HEK293 (cell line): Measurements from ENCODE around the gene SCN5A.
A peak's percentile ranks its signal among the peaks of the same experiment; 100 is the strongest.

Source experiments
- CTCF ChIA-PET: fragments of 350-600 bp; formaldehyde crosslinking; extraction: SDS; loops from one replicate; lab custom pipeline; 2021; ENCODE audit warnings: antibody characterized with exemption; lab: Yijun Ruan, JAX
- POLR2A ChIA-PET: fragments of 300-600 bp; formaldehyde crosslinking; extraction: SDS; loops from one replicate; lab custom pipeline; 2020; ENCODE audit warnings: antibody characterized with exemption, inconsistent platforms; lab: Yijun Ruan, JAX
- H3K27ac ChIP-seq: fragments of 200-500 bp; sonication (Bioruptor generic); 2 replicates; pipeline ENCODE4 v1.5.1; 2014; ENCODE audit warnings: low read depth, low read length, control low read depth, inconsistent platforms; ENCODE audit errors: extremely low read depth
- H3K36me3 ChIP-seq, 2 experiments: fragments of 200-500 bp in 1 of 2; sonication (Bioruptor generic) in 1 of 2; 1 replicate in 1 of 2; 2 replicates in 1 of 2; pipeline ENCODE4 v1.5.1; 2014 to 2017; ENCODE audit warnings: inconsistent platforms in 2 of 2, low read length in 2 of 2; ENCODE audit not compliant: control insufficient read depth in 2 of 2, insufficient read depth in 1 of 2
- H3K4me1 ChIP-seq: fragments of 200-500 bp; sonication (Bioruptor generic); 2 replicates; pipeline ENCODE4 v1.5.1; 2014; ENCODE audit warnings: mild to moderate bottlenecking, low read length, inconsistent platforms; ENCODE audit not compliant: control insufficient read depth, insufficient read depth
- H3K4me3 ChIP-seq: 2 replicates; pipeline ENCODE4 v1.5.1; 2011; ENCODE audit warnings: low read depth, mild to moderate bottlenecking, control low read depth, low read length, moderate library complexity
- H3K9me3 ChIP-seq: fragments of 200-500 bp; sonication (Bioruptor generic); 2 replicates; pipeline ENCODE4 v1.5.1; 2014; ENCODE audit warnings: low read depth, low read length, inconsistent platforms; ENCODE audit not compliant: control insufficient read depth, insufficient read depth
- ATF2 ChIP-seq: fragments of 450-650 bp; formaldehyde crosslinking; IDR thresholded peaks from 2 replicates; pipeline ENCODE4 v1.5.1; 2016; ENCODE audit warnings: missing biosample characterization, missing genetic modification characterization, low read depth
- GLIS2 ChIP-seq: fragments of 450-650 bp; formaldehyde crosslinking; IDR thresholded peaks from 2 replicates; pipeline ENCODE4 v1.5.1; 2016; ENCODE audit warnings: missing biosample characterization, missing genetic modification characterization
- HOXA7 ChIP-seq: sonication (generic); formaldehyde crosslinking; IDR thresholded peaks from 2 replicates; pipeline ENCODE4 v1.8.1; 2022; ENCODE audit warnings: missing genetic modification reagents, borderline replicate concordance
- HOXD13 ChIP-seq: sonication (generic); formaldehyde crosslinking; IDR thresholded peaks from 2 replicates; pipeline ENCODE4 v1.8.0; 2022; ENCODE audit warnings: missing genetic modification reagents, borderline replicate concordance
- OSR2 ChIP-seq: fragments of 450-650 bp; formaldehyde crosslinking; IDR thresholded peaks from 2 replicates; pipeline ENCODE4 v1.5.1; 2016; ENCODE audit warnings: missing biosample characterization, missing genetic modification characterization
- RBAK ChIP-seq: fragments of 450-650 bp; formaldehyde crosslinking; IDR thresholded peaks from 2 replicates; pipeline ENCODE4 v1.5.1; 2016; ENCODE audit warnings: missing biosample characterization, missing genetic modification characterization
- SALL2 ChIP-seq: fragments of 450-650 bp; formaldehyde crosslinking; IDR thresholded peaks from 2 replicates; pipeline ENCODE4 v1.5.0; 2017; ENCODE audit warnings: missing biosample characterization, mild to moderate bottlenecking, missing genetic modification characterization, borderline replicate concordance
- SCRT1 ChIP-seq: fragments of 450-650 bp; formaldehyde crosslinking; IDR thresholded peaks from 2 replicates; pipeline ENCODE4 v1.5.1; 2016; ENCODE audit warnings: missing biosample characterization, missing genetic modification characterization, borderline replicate concordance
- SCRT2 ChIP-seq: fragments of 450-650 bp; formaldehyde crosslinking; IDR thresholded peaks from 2 replicates; pipeline ENCODE4 v1.5.1; 2016; ENCODE audit warnings: missing biosample characterization, missing genetic modification characterization
- SETDB1 ChIP-seq: IDR thresholded peaks from one replicate; pipeline ENCODE4 v1.6.1; 2017; ENCODE audit warnings: mild to moderate bottlenecking, low read length, moderate library complexity, mixed read lengths; ENCODE audit not compliant: insufficient read length
- SP2 ChIP-seq: fragments of 450-650 bp; formaldehyde crosslinking; IDR thresholded peaks from 2 replicates; pipeline ENCODE4 v1.5.1; 2016; ENCODE audit warnings: missing biosample characterization, missing genetic modification characterization
- TRIM28 ChIP-seq: IDR thresholded peaks from 2 replicates; pipeline ENCODE4 v1.6.1; 2011; ENCODE audit warnings: low read length, control low read depth, borderline replicate concordance
- ZBTB48 ChIP-seq: fragments of 450-650 bp; formaldehyde crosslinking; IDR thresholded peaks from 2 replicates; pipeline ENCODE4 v1.5.1; 2016; ENCODE audit warnings: missing biosample characterization, missing genetic modification characterization
- ZIC2 ChIP-seq: fragments of 450-650 bp; formaldehyde crosslinking; IDR thresholded peaks from 2 replicates; pipeline ENCODE4 v1.5.1; 2016; ENCODE audit warnings: missing biosample characterization, missing genetic modification characterization
- ZNF184 ChIP-seq: fragments of 450-650 bp; IDR thresholded peaks from 2 replicates; pipeline ENCODE4 v1.5.1; 2018; ENCODE audit warnings: missing biosample characterization, mild to moderate bottlenecking, missing genetic modification characterization
- ZNF202 ChIP-seq: fragments of 450-650 bp; formaldehyde crosslinking; IDR thresholded peaks from 2 replicates; pipeline ENCODE4 v1.5.1; 2016; ENCODE audit warnings: missing biosample characterization, missing genetic modification characterization, borderline replicate concordance
- ZNF292 ChIP-seq: fragments of 450-650 bp; formaldehyde crosslinking; IDR thresholded peaks from 2 replicates; pipeline ENCODE4 v1.5.1; 2016; ENCODE audit warnings: low read depth, missing biosample characterization, missing genetic modification characterization, borderline replicate concordance
- ZNF513 ChIP-seq: fragments of 450-650 bp; IDR thresholded peaks from 2 replicates; pipeline ENCODE4 v1.5.1; 2018; ENCODE audit warnings: missing biosample characterization, missing genetic modification characterization
- ZNF530 ChIP-seq: fragments of 450-650 bp; formaldehyde crosslinking; IDR thresholded peaks from 2 replicates; pipeline ENCODE4 v1.5.1; 2016; ENCODE audit warnings: low read depth, missing biosample characterization, missing genetic modification characterization
- ZNF585B ChIP-seq: fragments of 450-650 bp; formaldehyde crosslinking; IDR thresholded peaks from 2 replicates; pipeline ENCODE4 v1.5.1; 2016; ENCODE audit warnings: missing biosample characterization, missing genetic modification characterization
- ZNF654 ChIP-seq: fragments of 450-650 bp; formaldehyde crosslinking; IDR thresholded peaks from 2 replicates; pipeline ENCODE4 v1.5.1; 2016; ENCODE audit warnings: low read depth, missing biosample characterization, missing genetic modification characterization
- ZNF707 ChIP-seq: fragments of 450-650 bp; formaldehyde crosslinking; IDR thresholded peaks from 2 replicates; pipeline ENCODE4 v1.5.1; 2016; ENCODE audit warnings: missing biosample characterization, missing genetic modification characterization
- ZNF777 ChIP-seq: fragments of 450-650 bp; formaldehyde crosslinking; IDR thresholded peaks from 2 replicates; pipeline ENCODE4 v1.5.1; 2017; ENCODE audit warnings: missing biosample characterization, missing genetic modification characterization, borderline replicate concordance
- ZNF785 ChIP-seq: fragments of 450-650 bp; formaldehyde crosslinking; IDR thresholded peaks from 2 replicates; pipeline ENCODE4 v1.5.1; 2016; ENCODE audit warnings: missing biosample characterization, missing genetic modification characterization
- TF ChIP-seq, protein P1 (sequence below): fragments of 450-650 bp; formaldehyde crosslinking; IDR thresholded peaks from 2 replicates; pipeline ENCODE4 v1.5.1; 2016; ENCODE audit warnings: missing biosample characterization, missing genetic modification characterization

SCN5A gene

DNA sequence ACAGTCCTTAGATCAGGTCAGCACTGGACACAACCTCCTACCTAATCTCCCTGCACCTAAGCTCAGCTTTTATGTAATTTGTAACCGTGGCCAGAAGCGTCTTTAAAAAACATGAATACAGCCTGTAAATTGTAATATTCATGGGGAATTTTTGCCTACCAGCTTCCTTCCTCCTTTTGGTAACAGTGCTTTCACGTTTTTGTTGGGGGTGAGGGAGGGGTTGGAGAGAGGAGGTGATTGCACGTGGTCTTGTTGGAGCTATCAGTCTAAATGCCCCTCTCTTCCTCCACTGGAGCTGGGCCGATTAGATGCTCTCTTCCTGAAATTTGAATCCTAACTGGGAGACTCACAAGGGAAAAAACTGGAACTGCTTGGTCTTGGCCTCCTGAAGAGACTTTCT lies 35.1 kb upstream of the SCN5A start (continued):
- TF ChIP-seq ZNF292 (tag by site-specific recombination) = no peak
- TF ChIP-seq ZNF707 (tag by site-specific recombination) = no peak

DNA sequence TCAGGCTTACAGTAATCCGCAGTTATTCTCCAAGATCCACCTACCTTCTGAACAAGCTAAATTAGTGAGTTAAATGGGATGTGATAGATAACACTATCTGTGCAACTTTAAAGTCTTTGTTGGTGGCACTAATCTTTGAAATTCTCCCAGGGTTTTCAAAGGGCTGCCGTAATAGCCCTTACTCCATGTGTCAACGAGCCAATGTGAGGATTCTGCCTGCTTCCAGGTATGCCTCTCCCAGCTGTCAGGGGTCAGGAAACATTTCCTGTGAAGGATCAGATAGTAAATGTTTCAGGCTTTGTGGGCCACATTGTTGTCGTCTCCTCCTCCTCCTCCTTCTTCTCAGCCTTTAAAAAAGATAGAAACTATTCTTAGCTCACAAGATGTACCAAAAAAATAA lies 20.2 kb upstream of the SCN5A start:
- Histone ChIP-seq H3K36me3 (no peaks in the 10 kb centered on the region), H3K9me3 (no peaks in the 10 kb centered on the region), H3K27ac (no peak overlapping the region), H3K4me3 (no peak overlapping the region), H3K4me1 (no peaks in the 10 kb centered on the region)
- ChIA-PET POLR2A (no interaction called here), CTCF (interaction anchor here (1.1 to 2.3 kb wide), 3 partner anchors 14 to 149 kb away, joined by 5 to 9 read pairs (median 6); no protein-coding TSS in a partner anchor)
- TF ChIP-seq SALL2 (tag by site-specific recombination) (no peak), HOXD13 (CRISPR knock-in tag) (no peak), SP2 (tag by site-specific recombination) (no peak), ZIC2 (tag by site-specific recombination) (no peak), RBAK (tag by site-specific recombination) (no peak), GLIS2 (no peak), ZNF202 (no peak), ZNF777 (tag by site-specific recombination) (no peak), ZNF530 (tag by site-specific recombination) (no peak), OSR2 (no peak), HOXA7 (CRISPR knock-in tag) (no peak), ATF2 (no peak), ZBTB48 (tag by site-specific recombination) (no peak)
- TF ChIP-seq, protein P1, sequence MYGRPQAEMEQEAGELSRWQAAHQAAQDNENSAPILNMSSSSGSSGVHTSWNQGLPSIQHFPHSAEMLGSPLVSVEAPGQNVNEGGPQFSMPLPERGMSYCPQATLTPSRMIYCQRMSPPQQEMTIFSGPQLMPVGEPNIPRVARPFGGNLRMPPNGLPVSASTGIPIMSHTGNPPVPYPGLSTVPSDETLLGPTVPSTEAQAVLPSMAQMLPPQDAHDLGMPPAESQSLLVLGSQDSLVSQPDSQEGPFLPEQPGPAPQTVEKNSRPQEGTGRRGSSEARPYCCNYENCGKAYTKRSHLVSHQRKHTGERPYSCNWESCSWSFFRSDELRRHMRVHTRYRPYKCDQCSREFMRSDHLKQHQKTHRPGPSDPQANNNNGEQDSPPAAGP = no peak

DNA sequence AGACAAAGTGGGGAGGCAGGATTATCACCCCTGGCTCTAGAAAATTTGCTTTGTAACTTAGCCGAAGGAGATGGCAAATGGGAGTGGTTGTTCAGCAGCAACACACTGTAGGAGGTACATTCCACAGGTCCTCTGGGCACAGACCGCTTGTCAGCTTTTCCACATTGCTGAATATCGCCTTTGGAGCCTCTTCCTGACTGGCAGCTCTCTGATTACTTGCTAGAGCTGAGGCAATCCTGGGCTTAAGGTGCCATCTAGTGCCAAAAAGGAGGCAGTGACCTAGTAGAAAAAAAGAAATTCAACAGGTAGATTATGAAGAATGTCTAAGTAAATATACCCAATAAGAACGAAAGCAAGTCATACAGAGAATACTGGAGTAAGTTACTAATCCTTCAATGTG lies 13.1 kb upstream of the SCN5A start:
- Histone ChIP-seq H3K4me3 (no peak overlapping the region), H3K27ac (no peak overlapping the region), H3K4me1 (no peaks in the 10 kb centered on the region), H3K9me3 (no peaks in the 10 kb centered on the region), H3K36me3 (no peaks in the 10 kb centered on the region)
- TF ChIP-seq ZNF785 (tag by site-specific recombination) (no peak), SETDB1 (peak; percentile 95), SCRT2 (tag by site-specific recombination) (peak; percentile 97), ZNF585B (tag by site-specific recombination) (no peak), ZNF513 (tag by site-specific recombination) (no peak), SCRT1 (tag by site-specific recombination) (peak; percentile 96), ZNF184 (tag by site-specific recombination) (no peak), TRIM28 (peak; percentile 72; the same call in 1 of the 2 replicates), ZNF654 (peak; percentile 57)
- CTCF ChIA-PET = interaction anchor here (0.6 to 2.7 kb wide), 12 partner anchors 11 to 688 kb away, joined by 3 to 22 read pairs (median 4); partner anchors contain the start of gene EXOG
- POLR2A ChIA-PET = no interaction called here
